Mesodermal cell (in vitro differentiated cells): Measurements from ENCODE around the gene SYNJ1.
"Not testable (repeated sequence)": the region's sequence is repeated elsewhere in the genome, so short reads cannot be mapped to it uniquely, and the experiment has no call there.

Experiments
- H3K27ac ChIP-seq: 2 replicates; pipeline ENCODE4 v1.7.0; 2013; ENCODE audit warnings: mild to moderate bottlenecking, low read depth, low read length, moderate library complexity; ENCODE audit not compliant: severe bottlenecking
- H3K36me3 ChIP-seq: 2 replicates; pipeline ENCODE4 v1.7.1; 2013; ENCODE audit warnings: mild to moderate bottlenecking, low read length, moderate library complexity; ENCODE audit not compliant: control insufficient read depth, insufficient read depth
- H3K4me1 ChIP-seq: one replicate; pipeline ENCODE4 v1.7.1; 2013; ENCODE audit warnings: mild to moderate bottlenecking, low read length; ENCODE audit not compliant: insufficient read depth, control insufficient read depth, poor library complexity, severe bottlenecking
- H3K4me3 ChIP-seq: 2 replicates; pipeline ENCODE4 v1.7.0; 2013; ENCODE audit warnings: low read length, control low read depth, mild to moderate bottlenecking; ENCODE audit not compliant: insufficient read depth, poor library complexity, severe bottlenecking; ENCODE audit errors: extremely low read depth
- H3K9me3 ChIP-seq: 2 replicates; pipeline ENCODE4 v1.7.1; 2013; ENCODE audit warnings: mild to moderate bottlenecking, low read length, moderate library complexity; ENCODE audit not compliant: control insufficient read depth
- WGBS, 2 experiments: methylation state at CpG; one replicate each; pipeline ENCODE4 v1.1.5; 2013; ENCODE audit warnings: missing lambda C conversion rate in 2 of 2; ENCODE audit not compliant: insufficient coverage in 2 of 2; 5-methylcytosine and 5-hydroxymethylcytosine counted together

The SYNJ1 gene

GRCh38 chr21:32756096-32756495, 28.3 kb upstream of the SYNJ1 start:
- no CpG with 5 or more reads among the region's 1 CpG for WGBS, 2 experiments
- Histone ChIP-seq H3K27ac (no peak overlapping the region), H3K9me3 (no peaks in the 10 kb centered on the region), H3K4me1 (no peaks in the 10 kb centered on the region), H3K36me3 (peaks cover 85% of the 10 kb centered on the region), H3K4me3 (no peak overlapping the region)

- WGBS, 2 experiments = 63 to 95% methylated on average over 1 to 2 of the region's 6 CpGs
- no peaks in the 10 kb centered on the region for H3K4me1 ChIP-seq
- no peak overlapping the region for H3K27ac ChIP-seq
- H3K9me3 ChIP-seq = no peaks in the 10 kb centered on the region
- no peak overlapping the region for H3K4me3 ChIP-seq
- H3K36me3 ChIP-seq = peaks cover 85% of the 10 kb centered on the region
These were observed 26.2 kb upstream of the SYNJ1 start for GRCh38 chr21:32753818-32754585.

DNA sequence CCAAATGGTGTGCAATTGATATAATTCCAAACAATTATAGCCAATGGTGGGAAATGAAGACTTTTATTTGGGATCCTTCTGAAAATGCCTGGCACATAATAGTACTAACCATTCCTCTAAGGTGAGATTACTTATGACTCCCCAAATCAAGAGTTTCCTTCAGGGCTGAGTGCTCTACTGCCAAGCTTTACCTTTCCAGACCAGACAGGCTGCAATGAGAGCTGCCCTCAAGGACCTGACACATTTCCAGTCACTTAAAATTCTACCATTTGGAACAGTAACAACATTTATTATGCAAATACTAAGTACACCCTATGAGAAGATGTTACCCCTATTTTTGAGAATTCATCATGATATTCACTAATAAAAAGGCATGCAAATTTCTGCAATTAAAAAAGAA, 22.6 kb upstream of the SYNJ1 start:
- Histone ChIP-seq H3K27ac (no peak overlapping the region), H3K4me1 (no peaks in the 10 kb centered on the region), H3K4me3 (no peak overlapping the region), H3K9me3 (no peaks in the 10 kb centered on the region), H3K36me3 (peaks cover 96% of the 10 kb centered on the region)

GRCh38 chr21:32749662-32750061, 21.8 kb upstream of the SYNJ1 start:
- no peaks in the 10 kb centered on the region for H3K4me1 ChIP-seq
- no peaks in the 10 kb centered on the region for H3K9me3 ChIP-seq
- no peak overlapping the region for H3K4me3 ChIP-seq
- no peak overlapping the region for H3K27ac ChIP-seq
- peaks cover 96% of the 10 kb centered on the region for H3K36me3 ChIP-seq

DNA sequence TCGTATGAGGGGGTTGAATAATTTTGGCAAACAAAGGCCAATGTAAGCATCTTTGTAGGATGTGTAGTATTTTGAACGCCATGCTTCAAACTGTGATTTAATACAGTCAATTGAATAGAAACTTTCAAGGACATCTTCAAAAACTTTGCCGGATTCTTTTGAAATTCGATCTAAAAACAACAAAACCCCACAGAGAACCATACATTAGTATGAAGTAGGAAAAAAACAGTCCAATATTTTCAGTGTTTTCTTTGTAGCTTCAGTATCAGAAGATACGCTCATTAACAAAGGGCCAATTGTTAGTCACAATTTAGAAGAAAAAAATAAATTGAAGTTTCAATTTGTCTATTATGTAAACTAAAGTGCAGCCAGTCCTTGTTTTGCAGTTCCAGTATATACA, 20.7 kb upstream of the SYNJ1 start:
- Histone ChIP-seq H3K4me3 (no peak overlapping the region), H3K36me3 (peaks cover 95% of the 10 kb centered on the region), H3K27ac (no peak overlapping the region), H3K4me1 (no peaks in the 10 kb centered on the region), H3K9me3 (no peaks in the 10 kb centered on the region)
- no CpG with 5 or more reads among the region's 5 CpGs for WGBS, 2 experiments

- Histone ChIP-seq H3K9me3 (no peaks in the 10 kb centered on the region), H3K4me1 (no peaks in the 10 kb centered on the region), H3K36me3 (peaks cover 96% of the 10 kb centered on the region), H3K4me3 (no peak overlapping the region), H3K27ac (no peak overlapping the region)
- WGBS, 2 experiments = 85 to 100% methylated on average over 1 of the region's 1 CpG
These were observed 19.6 kb upstream of the SYNJ1 start for GRCh38 chr21:32747396-32747795.

DNA sequence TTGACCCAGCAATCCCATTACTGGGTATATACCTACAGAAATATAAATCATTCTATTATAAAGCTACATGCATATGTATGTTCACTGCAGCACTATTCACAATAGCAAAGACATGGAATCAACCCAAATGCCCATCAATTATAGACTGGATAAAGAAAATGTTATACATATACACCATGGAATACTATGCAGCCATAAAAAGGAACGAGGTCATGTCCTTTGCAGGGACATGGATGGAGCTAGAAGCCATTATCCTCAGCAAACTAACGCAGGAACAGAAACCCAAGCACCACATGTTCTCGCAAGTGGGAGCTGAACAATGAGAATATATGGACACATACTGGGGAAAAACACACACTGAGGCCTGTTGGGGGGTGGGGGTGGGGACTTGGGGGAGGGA, 18.9 kb upstream of the SYNJ1 start:
- not testable (repeated sequence) for H3K4me3 ChIP-seq, H3K9me3 ChIP-seq, H3K27ac ChIP-seq, H3K4me1 ChIP-seq
- WGBS, 2 experiments = no CpG with 5 or more reads among the region's 3 CpGs
- peaks cover 96% of the 10 kb centered on the region for H3K36me3 ChIP-seq

DNA sequence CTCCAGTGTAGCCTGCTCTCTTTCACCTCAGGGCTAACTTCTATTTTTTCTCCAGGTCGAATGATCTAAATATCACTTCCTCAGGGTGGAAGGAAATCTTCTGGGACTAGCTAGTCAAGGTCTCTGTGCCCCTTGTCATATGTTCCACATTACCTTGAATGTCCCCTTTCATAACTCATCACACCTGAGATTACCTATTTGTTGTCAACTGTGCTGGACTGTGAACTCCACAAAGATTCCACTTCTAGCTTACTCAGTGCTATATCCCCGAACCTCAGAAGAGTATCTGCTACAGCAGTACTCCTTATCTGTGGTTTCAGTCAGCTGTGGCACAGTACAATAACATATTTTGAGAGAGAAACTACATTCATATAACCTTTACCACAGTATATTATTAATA, 14.6 kb upstream of the SYNJ1 start:
- H3K4me3 ChIP-seq = no peak overlapping the region
- no peaks in the 10 kb centered on the region for H3K4me1 ChIP-seq
- WGBS, 2 experiments = 83 to 86% methylated on average over 1 to 2 of the region's 2 CpGs
- H3K9me3 ChIP-seq = no peaks in the 10 kb centered on the region
- no peak overlapping the region for H3K27ac ChIP-seq
- H3K36me3 ChIP-seq = peaks cover 86% of the 10 kb centered on the region

GRCh38 chr21:32741336-32741735, 13.5 kb upstream of the SYNJ1 start:
- Histone ChIP-seq H3K4me1 (no peaks in the 10 kb centered on the region), H3K36me3 (peaks cover 85% of the 10 kb centered on the region), H3K4me3 (no peak overlapping the region), H3K27ac (no peak overlapping the region), H3K9me3 (no peaks in the 10 kb centered on the region)
- WGBS, 2 experiments = 92% methylated on average over 3 of the region's 3 CpGs

DNA sequence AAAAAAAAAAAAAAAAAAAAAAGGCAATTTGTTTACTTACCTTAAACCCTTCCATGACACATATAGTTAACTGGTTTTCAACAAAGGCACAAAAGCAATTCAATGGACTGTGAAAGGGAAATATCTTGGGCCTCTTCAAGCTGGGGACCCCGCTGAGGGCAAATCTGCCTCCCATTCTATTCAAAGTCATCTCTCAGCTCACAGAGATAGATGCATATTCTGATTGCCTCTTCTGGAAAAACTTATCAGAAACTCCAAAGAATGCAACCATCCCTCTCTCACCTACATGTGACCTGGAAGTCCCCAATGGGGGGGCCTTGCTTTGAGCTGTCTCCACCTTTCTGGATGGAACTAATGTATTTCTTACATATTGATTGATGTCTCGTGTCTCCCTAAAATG, 12.1 kb upstream of the SYNJ1 start:
- 100% methylated on average over 1 of the region's 2 CpGs for WGBS, 2 experiments
- H3K4me3 ChIP-seq = no peak overlapping the region
- no peak overlapping the region for H3K27ac ChIP-seq

DNA sequence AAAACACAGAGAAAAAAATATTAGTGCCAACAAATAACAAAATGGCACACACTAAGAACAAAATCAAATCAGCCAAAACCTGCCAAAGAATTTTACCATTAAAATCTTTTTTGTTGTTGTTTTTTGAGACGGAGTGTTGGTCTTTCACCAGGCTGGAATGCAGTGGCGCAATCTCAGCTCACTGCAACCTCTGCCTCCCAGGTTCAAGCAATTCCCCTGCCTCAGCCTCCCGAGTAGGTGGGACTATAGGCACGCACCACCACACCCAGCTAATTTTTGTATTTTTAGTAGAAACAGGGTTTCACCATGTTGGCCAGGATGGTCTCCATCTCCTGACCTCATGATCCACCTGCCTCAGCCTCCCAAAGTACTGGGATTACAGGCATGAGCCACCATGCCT, 8.3 kb upstream of the SYNJ1 start:
- H3K36me3 ChIP-seq = peaks cover 61% of the 10 kb centered on the region
- not testable (repeated sequence) for H3K27ac ChIP-seq, H3K4me1 ChIP-seq, H3K9me3 ChIP-seq, H3K4me3 ChIP-seq
- WGBS, 2 experiments = no CpG with 5 or more reads among the region's 4 CpGs

More for the DNA sequence above, 12.1 kb upstream of the SYNJ1 start:
- Histone ChIP-seq H3K9me3 (no peaks in the 10 kb centered on the region), H3K36me3 (peaks cover 84% of the 10 kb centered on the region), H3K4me1 (no peaks in the 10 kb centered on the region)
